Thoracic aorta (tissue), 2 donors: ENCODE measurements around the gene ANKRD35. TPM values are rescaled to one million over a fixed set of nuclear protein-coding genes. Genes with fewer than 3 reads are reported as not detected.
"Not testable (repeated sequence)": the region's sequence is repeated elsewhere in the genome, so short reads cannot be mapped to it uniquely, and the experiment has no call there.

ENCODE experiments used
- ATAC-seq: fragments of 150-250 bp; one replicate; pipeline ENCODE4 v1.8.0; 2017; ENCODE audit warnings: low read depth; ENCODE audit not compliant: insufficient number of reproducible peaks, low FRiP score
- DNase-seq: peaks from one replicate; pipeline ENCODE4 v3.0.0-alpha.2; 2020; ENCODE audit warnings: low spot score
- H3K27ac ChIP-seq, 2 donors: fragments of 200-600 bp; sonication (generic); 1 replicate in 1 of 2; 2 replicates in 1 of 2; pipeline ENCODE4 v1.5.1; 2016; ENCODE audit warnings: mild to moderate bottlenecking in 2 of 2, moderate library complexity in 2 of 2
- H3K27me3 ChIP-seq: fragments of 200-600 bp; sonication (generic); replicated peaks from 2 replicates; pipeline ENCODE4 v1.6.0; 2016; ENCODE audit warnings: mild to moderate bottlenecking; ENCODE audit not compliant: insufficient read depth
- H3K36me3 ChIP-seq: fragments of 200-600 bp; sonication (generic); one replicate; pipeline ENCODE4 v1.5.1; 2016
- H3K4me1 ChIP-seq, 2 donors: fragments of 200-600 bp; sonication (generic); 1 replicate in 1 of 2; 2 replicates in 1 of 2; pipeline versions ENCODE4 v1.5.1 to v1.6.0; 2016; ENCODE audit warnings: low read depth in 2 of 2, mild to moderate bottlenecking in 1 of 2; ENCODE audit not compliant: control insufficient read depth in 1 of 2
- H3K4me3 ChIP-seq: fragments of 200-600 bp; sonication (generic); 2 replicates; pipeline ENCODE4 v1.5.1; 2016; ENCODE audit warnings: mild to moderate bottlenecking
- H3K9me3 ChIP-seq: fragments of 200-600 bp; sonication (generic); 2 replicates; pipeline ENCODE4 v1.5.1; 2016
- total RNA-seq, 2 donors: library from RNA; depleted of rRNA; stranded (reverse); fragments of >200 nt; gene quantifications; one replicate each; pipeline versions ENCODE4 v1.1.0 to v1.2.3, GENCODE V29; 2016
- TF ChIP-seq, protein P1 (sequence below): fragments of 200-600 bp; sonication (generic); IDR thresholded peaks from one replicate; pipeline ENCODE4 v1.5.1; 2019; ENCODE audit warnings: antibody characterized with exemption

Gene ANKRD35
- total RNA-seq, 2 donors from 2014 or later, result 9.6 to 15.7 TPM

DNA sequence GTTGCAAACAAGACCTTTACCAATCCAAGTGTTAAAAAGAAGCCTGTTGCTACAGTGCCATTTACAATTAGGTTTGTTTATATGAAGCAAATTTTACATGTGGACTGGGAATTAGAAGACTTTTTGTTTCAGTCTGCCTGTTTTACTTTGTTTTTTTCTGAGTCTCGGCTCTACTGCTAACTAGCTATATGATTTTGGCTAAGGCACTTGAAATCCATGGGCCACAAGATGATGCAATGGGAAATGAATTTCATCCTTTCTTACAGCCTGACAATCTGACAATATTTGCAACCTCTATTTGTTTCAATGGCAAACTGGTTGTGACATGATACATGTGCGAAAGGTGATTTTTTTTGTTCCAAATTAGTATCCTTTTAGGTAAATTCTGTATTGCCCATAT lies 36.6 kb upstream of the ANKRD35 start:
- Histone ChIP-seq H3K27me3 (no peaks in the 10 kb centered on the region), H3K4me3 (no peak overlapping the region), H3K4me1 (peaks cover 24 to 32% of the 10 kb centered on the region in 2 donors), H3K9me3 (no peaks in the 10 kb centered on the region), H3K36me3 (peaks cover 8% of the 10 kb centered on the region), H3K27ac (no peak overlapping the region)
- ATAC-seq, result no peak
- DNase-seq, result no peak
- TF ChIP-seq, protein P1, sequence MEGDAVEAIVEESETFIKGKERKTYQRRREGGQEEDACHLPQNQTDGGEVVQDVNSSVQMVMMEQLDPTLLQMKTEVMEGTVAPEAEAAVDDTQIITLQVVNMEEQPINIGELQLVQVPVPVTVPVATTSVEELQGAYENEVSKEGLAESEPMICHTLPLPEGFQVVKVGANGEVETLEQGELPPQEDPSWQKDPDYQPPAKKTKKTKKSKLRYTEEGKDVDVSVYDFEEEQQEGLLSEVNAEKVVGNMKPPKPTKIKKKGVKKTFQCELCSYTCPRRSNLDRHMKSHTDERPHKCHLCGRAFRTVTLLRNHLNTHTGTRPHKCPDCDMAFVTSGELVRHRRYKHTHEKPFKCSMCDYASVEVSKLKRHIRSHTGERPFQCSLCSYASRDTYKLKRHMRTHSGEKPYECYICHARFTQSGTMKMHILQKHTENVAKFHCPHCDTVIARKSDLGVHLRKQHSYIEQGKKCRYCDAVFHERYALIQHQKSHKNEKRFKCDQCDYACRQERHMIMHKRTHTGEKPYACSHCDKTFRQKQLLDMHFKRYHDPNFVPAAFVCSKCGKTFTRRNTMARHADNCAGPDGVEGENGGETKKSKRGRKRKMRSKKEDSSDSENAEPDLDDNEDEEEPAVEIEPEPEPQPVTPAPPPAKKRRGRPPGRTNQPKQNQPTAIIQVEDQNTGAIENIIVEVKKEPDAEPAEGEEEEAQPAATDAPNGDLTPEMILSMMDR, result no peak

- not testable (repeated sequence) for ATAC-seq, H3K27ac ChIP-seq, H3K27me3 ChIP-seq, DNase-seq, H3K9me3 ChIP-seq
- peak overlapping the region; percentile 86 for H3K4me3 ChIP-seq
- H3K4me1 ChIP-seq, result peaks cover 18 to 29% of the 10 kb centered on the region in 2 donors
- H3K36me3 ChIP-seq, result peaks cover 11% of the 10 kb centered on the region
Measured at GRCh38 chr1:145920297-145920696, 34.6 kb upstream of the ANKRD35 start.

- Histone ChIP-seq H3K27ac (peak overlapping the region; percentile 82 to 83), H3K4me3 (peak overlapping the region; percentile 86), H3K36me3 (peaks cover 11% of the 10 kb centered on the region), H3K9me3 (no peaks in the 10 kb centered on the region), H3K27me3 (no peaks in the 10 kb centered on the region), H3K4me1 (peaks cover 18 to 29% of the 10 kb centered on the region in 2 donors)
- ATAC-seq (peak; percentile 36), DNase-seq (no peak)
- TF ChIP-seq, protein P1, result no peak
Measured at GRCh38 chr1:145918992-145919939, 33.6 kb upstream of the ANKRD35 start.

- H3K9me3 ChIP-seq, result no peaks in the 10 kb centered on the region
- peak; percentile 81 for ATAC-seq
- DNase-seq, result peak; percentile 65
- TF ChIP-seq, protein P1, result no peak
- no peaks in the 10 kb centered on the region for H3K27me3 ChIP-seq
- H3K4me3 ChIP-seq, result peak within 1 kb of the TSS; percentile 86
- peak within 1 kb of the TSS; percentile 82 to 83 for H3K27ac ChIP-seq
- peaks cover 18 to 29% of the 10 kb centered on the region in 2 donors for H3K4me1 ChIP-seq
- peaks cover 11% of the 10 kb centered on the region for H3K36me3 ChIP-seq
Measured at GRCh38 chr1:145918144-145918991, 32.7 kb upstream of the ANKRD35 start, which contains the start of gene PEX11B. Gene PEX11B (minus strand): TSS chr1:145918717. CDS start chr1:145918688, 29 bp downstream.

- ATAC-seq, result no peak
- Histone ChIP-seq H3K27ac (peak overlapping the region; percentile 82 to 83), H3K9me3 (no peaks in the 10 kb centered on the region), H3K36me3 (peaks cover 11% of the 10 kb centered on the region), H3K4me1 (peaks cover 18 to 29% of the 10 kb centered on the region in 2 donors), H3K4me3 (peak overlapping the region; percentile 86), H3K27me3 (no peaks in the 10 kb centered on the region)
- TF ChIP-seq, protein P1, result no peak
- no peak for DNase-seq
Measured at GRCh38 chr1:145917595-145917994, 31.9 kb upstream of the ANKRD35 start.
